WTC11 (cell line): Measurements from ENCODE around the gene TAPBP.

Experiments
- AFF4 ChIP-seq: sonication (generic); formaldehyde crosslinking; IDR thresholded peaks from 2 replicates; pipeline ENCODE4 v1.8.1; 2023; ENCODE audit warnings: mild to moderate bottlenecking, missing genetic modification reagents, borderline replicate concordance
- CBFB ChIP-seq: sonication (generic); formaldehyde crosslinking; IDR thresholded peaks from 2 replicates; pipeline ENCODE4 v1.8.1; 2022; ENCODE audit warnings: mild to moderate bottlenecking, low read depth, missing genetic modification reagents
- CTCF ChIP-seq: fragments of 200-600 bp; IDR thresholded peaks from 2 replicates; pipeline ENCODE4 v1.8.0; 2022; ENCODE audit warnings: antibody characterized with exemption
- FOXJ3 ChIP-seq: sonication (generic); formaldehyde crosslinking; IDR thresholded peaks from 2 replicates; pipeline ENCODE4 v1.9.0; 2021; ENCODE audit warnings: missing genetic modification reagents, mild to moderate bottlenecking, borderline replicate concordance
- IRF2 ChIP-seq: sonication (generic); formaldehyde crosslinking; IDR thresholded peaks from 2 replicates; pipeline ENCODE4 v1.8.0; 2022; ENCODE audit warnings: low read depth, missing genetic modification reagents, borderline replicate concordance
- STAT6 ChIP-seq: sonication (generic); formaldehyde crosslinking; conservative IDR thresholded peaks from 2 replicates; pipeline ENCODE4 v1.8.1; 2023; ENCODE audit warnings: mild to moderate bottlenecking, low read depth, missing genetic modification reagents, moderate library complexity

GRCh38 chr6:33278810-33279209 is 35.1 kb downstream of the TAPBP start:
- TF ChIP-seq CTCF, result no peak
- TF ChIP-seq AFF4 (CRISPR knock-in tag), result no peak
- TF ChIP-seq STAT6, result no peak
- TF ChIP-seq CBFB (CRISPR knock-in tag), result no peak
- TF ChIP-seq IRF2, result no peak
- TF ChIP-seq FOXJ3 (CRISPR knock-in tag), result no peak
